ENCODE results near the gene BEST1.
"Not testable (repeated sequence)": the region's sequence is repeated elsewhere in the genome, so short reads cannot be mapped to it uniquely, and the experiment has no call there.

Gene BEST1

GRCh38 chr11:61949169-61950034 is 749 bp upstream of the BEST1 start:
- DNase-seq, result peak; percentile 76

DNA sequence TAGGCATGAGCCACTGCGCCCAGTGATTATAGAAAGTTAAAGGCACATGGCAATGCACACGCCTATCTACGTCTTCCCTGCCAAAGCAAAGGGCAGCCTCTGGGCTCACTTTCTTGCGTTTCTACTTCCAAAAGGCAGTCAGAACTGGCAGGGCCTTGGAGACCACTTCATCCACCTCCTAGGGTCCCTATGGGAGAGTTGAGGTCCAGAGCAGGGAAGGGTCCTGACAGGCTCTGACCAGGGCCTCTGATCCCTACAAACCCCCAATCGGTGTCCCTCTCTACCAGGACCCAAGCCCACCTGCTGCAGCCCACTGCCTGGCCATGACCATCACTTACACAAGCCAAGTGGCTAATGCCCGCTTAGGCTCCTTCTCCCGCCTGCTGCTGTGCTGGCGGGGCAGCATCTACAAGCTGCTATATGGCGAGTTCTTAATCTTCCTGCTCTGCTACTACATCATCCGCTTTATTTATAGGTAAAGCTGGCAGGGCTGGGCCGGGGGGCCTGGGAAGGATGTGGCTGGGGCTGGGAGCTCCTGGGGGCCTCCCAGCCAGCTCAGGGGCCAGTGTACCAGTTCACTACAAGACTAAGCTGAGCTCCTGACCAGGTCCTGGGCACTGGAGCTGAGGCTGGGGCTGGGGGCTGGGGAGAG is 1.5 kb downstream of the BEST1 start:
- DNase-seq, result no peak

DNA sequence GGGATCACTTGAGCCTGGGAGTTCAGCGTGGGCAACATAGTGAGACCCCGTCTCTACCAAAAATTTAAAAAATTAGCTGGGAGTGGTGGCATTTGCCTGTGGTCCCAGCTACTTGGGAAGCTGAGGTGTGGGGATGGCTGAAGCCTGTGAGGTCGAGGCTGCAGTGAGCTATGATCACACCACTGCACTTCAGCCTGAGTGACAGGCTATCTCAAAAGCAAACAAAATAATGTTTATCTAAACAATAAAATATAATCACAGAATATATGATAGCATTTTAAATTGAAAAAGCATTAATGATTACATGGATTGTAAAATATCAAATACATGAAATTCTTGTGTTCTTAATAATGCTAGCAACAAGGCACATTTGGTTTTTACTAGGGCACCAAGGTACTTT is 2.7 kb downstream of the BEST1 start:
- no peak for DNase-seq

- DNase-seq, result not testable (repeated sequence)
Observed at GRCh38 chr11:61953632-61954031, 3.5 kb downstream of the BEST1 start.

GRCh38 chr11:61954106-61954850 is 4.1 kb downstream of the BEST1 start:
- no peak for DNase-seq

DNA sequence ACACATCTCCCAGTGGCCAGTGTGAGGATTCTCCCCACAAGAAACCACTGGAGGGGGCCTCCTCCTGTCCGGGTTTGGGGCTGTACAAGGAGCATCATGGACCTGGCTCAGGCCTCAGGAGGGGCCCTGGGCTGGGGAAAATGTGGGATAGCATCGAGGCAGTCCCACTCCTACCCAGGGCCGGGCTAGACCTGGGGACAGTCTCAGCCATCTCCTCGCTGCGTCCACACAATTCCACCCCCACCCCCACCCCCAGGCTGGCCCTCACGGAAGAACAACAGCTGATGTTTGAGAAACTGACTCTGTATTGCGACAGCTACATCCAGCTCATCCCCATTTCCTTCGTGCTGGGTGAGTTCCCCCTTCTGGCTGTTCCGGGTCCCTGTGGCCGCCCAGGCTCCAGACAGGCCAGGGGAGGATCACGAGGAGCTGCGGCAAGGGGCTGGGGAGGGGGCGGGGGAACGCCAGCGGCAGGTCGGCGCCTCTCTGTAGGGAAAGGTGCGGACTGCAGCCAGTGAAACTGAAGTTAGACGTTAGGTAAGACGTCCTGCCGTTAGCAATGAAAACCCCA is 4.8 kb downstream of the BEST1 start:
- DNase-seq, result no peak

DNA sequence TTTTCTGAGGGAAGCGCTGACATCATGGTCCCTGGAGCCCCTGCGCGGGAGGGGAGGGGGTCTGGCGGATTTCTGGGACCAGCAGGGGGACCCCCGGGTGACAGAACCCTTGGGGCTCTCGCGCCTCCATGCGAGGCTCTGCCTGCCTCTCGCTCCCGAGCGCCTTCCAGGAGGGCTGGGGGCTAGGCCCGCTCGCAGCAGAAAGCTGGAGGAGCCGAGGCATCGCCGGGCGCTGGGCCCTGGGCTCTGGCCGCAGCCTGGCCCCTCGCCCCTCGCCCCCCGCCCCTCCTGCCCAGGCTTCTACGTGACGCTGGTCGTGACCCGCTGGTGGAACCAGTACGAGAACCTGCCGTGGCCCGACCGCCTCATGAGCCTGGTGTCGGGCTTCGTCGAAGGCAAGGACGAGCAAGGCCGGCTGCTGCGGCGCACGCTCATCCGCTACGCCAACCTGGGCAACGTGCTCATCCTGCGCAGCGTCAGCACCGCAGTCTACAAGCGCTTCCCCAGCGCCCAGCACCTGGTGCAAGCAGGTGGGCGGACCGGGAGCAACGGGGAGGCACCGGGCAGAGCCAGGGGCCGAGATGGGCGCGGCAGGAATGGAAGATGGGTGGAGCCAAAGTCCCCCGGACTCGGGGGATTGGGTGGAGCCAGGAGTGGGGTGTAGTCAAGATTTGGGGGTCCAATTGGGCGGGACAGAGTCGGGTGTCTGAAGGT is 5.4 kb downstream of the BEST1 start:
- no peak for DNase-seq

DNA sequence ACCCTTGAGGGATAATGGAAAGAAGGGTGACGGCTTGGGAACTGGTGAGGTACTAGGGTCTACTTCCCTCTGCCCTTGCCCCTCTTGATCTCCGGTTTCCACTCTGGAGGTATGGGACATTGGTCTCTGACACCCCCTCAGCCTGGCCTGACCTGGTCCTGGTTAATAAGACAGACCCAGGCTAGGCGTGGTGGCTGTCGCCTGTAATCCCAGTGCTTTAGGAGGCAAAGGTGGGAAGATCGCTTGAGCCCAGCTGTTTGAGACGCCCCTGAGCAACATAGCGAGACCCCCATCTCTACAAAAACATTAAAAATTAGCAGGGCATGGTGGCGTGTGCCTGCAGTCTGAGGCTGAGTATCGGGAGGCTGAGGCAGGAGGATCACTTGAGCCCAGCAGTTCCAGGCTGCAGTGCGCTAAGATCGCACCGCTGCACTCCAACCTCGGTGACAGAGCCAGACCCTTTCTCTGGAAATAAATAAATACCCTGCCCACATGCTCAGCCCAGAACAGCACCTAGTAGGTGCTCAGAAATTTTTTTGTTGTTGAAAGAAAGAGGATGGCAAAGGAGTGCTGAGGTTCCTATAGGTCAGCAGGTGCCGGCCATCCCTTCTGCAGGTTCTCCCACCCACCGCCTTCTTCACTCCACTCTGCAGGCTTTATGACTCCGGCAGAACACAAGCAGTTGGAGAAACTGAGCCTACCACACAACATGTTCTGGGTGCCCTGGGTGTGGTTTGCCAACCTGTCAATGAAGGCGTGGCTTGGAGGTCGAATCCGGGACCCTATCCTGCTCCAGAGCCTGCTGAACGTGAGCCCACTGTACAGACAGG is 6.3 kb downstream of the BEST1 start:
- DNase-seq, result no peak

GRCh38 chr11:61957021-61957770 is 7.0 kb downstream of the BEST1 start:
- no peak for DNase-seq

DNA sequence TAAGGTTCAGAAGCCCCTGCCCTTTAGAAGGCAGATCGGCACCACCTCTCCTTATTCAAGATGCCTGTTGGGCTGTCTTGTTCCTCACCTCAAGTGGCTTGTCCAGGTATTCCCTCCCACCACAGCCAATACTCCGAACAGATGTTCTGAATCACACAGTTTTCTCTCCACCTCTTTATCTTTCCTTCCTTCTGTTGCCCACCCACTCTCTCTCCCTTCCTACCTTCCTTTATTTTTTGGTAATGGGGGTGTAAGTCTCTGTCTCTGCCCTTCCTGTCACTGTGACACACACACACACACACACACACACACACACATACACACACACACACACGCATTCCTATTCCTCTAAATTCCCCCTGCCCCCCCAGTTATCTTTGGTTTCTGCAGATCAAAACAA is 8.4 kb downstream of the BEST1 start:
- DNase-seq, result no peak

GRCh38 chr11:61959114-61959513 is 9.0 kb downstream of the BEST1 start:
- DNase-seq, result peak; percentile 37

GRCh38 chr11:61959678-61960077 is 9.5 kb downstream of the BEST1 start:
- DNase-seq, result no peak

GRCh38 chr11:61960532-61960931 is 10.4 kb downstream of the BEST1 start:
- no peak for DNase-seq

GRCh38 chr11:61961570-61962212 is 11.5 kb downstream of the BEST1 start:
- no peak for DNase-seq

DNA sequence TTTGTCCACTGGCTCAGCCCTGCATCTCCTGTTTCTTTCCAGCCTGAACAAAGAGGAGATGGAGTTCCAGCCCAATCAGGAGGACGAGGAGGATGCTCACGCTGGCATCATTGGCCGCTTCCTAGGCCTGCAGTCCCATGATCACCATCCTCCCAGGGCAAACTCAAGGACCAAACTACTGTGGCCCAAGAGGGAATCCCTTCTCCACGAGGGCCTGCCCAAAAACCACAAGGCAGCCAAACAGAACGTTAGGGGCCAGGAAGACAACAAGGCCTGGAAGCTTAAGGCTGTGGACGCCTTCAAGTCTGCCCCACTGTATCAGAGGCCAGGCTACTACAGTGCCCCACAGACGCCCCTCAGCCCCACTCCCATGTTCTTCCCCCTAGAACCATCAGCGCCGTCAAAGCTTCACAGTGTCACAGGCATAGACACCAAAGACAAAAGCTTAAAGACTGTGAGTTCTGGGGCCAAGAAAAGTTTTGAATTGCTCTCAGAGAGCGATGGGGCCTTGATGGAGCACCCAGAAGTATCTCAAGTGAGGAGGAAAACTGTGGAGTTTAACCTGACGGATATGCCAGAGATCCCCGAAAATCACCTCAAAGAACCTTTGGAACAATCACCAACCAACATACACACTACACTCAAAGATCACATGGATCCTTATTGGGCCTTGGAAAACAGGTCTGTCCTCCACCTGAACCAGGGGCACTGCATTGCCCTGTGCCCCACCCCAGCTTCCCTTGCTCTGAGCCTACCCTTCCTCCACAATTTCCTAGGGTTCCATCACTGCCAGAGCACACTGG is 12.3 kb downstream of the BEST1 start:
- no peak for DNase-seq

DNA sequence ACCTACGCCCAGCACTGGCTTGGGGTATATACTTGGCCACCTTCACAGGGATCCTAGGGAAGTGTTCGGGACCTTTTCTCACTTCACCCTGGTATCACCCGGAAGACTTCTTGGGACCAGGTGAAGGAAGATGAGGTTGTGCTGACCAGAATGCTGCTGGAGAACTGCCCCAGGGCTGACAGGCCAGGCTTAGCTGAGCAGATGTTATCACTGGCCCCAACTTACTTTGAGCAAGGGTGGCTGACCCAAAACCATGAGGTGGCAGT is 12.8 kb downstream of the BEST1 start:
- no peak for DNase-seq

GRCh38 chr11:61963282-61964057 is 13.3 kb downstream of the BEST1 start:
- peak; percentile 47 for DNase-seq

GRCh38 chr11:61964058-61964665 is 14.0 kb downstream of the BEST1 start:
- no peak for DNase-seq
